GM18870 (cell line): ENCODE data around the gene ZDHHC11B.
"Not testable (repeated sequence)": the region's sequence is repeated elsewhere in the genome, so short reads cannot be mapped to it uniquely, and the experiment has no call there.

Source experiments
- ATAC-seq: cut with Tn5 transposase; IDR thresholded peaks from one replicate; pipeline ENCODE4 v1.9.1; 2021; ENCODE audit warnings: moderate library complexity; ENCODE audit not compliant: unreplicated experiment

The ZDHHC11B gene

DNA sequence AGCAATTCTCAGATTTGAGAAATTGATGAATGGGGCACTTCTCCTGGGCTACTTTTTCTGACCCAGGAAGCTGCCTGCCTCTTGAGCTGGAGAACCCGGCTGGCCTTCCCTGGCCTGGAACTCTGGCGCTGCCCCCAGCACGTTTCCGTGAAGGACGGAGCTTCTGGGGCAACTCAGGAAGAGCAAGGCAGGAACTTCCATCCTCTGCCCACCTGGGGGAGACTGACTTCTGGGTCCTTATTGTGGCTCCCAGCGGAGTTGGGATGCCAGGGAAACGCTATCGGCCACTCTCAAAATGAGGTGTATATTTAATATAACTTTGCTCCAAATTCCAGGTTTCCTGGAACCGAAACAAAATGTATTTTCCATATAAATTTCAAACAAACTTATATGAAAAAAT, 57.4 kb downstream of the ZDHHC11B start:
- not testable (repeated sequence) for ATAC-seq

DNA sequence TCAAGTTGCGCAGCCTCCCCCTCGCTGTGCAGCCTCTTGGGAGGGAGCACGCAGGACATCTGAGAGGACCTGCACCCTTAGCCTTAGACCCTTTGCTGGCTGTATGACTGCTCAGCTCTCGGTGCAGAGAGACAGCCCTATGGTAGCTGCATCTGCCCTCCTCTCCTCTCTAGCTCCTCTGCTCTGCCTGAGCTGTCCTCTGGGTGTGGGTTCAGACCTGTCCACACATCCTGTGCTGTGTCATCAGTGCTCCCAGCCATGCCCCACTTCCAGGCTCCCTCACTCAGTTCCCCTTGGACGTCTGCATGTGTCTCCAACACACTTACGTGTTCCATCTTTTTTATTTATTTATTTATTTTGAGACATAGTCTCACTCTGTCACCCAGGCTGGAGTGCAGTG, 60.7 kb downstream of the ZDHHC11B start:
- ATAC-seq: not testable (repeated sequence)

DNA sequence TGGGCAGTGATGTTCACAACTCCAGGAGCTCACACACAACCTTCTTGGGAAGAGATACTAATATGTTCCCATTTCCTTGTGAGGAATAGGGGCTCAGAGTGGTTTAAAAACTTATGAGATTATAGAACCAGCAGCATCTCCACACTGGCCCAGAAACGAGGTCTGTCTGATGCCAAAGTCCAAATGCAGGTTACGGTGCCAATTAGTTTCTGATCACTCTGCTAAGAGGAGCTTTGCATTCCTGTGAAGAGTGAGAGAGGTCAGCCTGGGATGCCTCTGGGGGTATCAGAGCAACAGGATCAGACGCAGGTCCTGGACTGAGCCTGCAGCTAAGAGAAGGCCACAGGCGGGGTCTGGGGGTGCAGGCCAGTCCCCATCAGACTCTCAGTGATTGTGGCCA, 61.2 kb downstream of the ZDHHC11B start:
- ATAC-seq: not testable (repeated sequence)

DNA sequence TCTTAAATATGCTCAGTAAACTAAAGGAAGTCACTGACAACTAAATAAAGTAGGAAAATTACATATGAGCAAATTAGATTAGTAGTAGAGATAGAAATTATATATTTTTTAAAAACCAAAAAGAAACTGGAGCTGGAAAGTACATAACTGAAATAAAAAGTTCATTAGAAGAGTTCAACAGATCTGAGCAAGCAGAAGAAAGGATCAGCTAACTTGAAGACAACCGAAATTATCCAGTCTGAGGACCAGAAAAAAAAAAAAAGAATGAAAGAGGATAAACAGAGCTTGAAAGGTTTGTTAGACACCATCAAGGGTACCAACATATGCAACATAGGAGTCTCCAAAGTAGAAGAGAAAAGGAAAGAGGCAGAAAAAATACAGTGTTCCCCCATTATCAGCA, 65.2 kb downstream of the ZDHHC11B start:
- ATAC-seq: not testable (repeated sequence)

DNA sequence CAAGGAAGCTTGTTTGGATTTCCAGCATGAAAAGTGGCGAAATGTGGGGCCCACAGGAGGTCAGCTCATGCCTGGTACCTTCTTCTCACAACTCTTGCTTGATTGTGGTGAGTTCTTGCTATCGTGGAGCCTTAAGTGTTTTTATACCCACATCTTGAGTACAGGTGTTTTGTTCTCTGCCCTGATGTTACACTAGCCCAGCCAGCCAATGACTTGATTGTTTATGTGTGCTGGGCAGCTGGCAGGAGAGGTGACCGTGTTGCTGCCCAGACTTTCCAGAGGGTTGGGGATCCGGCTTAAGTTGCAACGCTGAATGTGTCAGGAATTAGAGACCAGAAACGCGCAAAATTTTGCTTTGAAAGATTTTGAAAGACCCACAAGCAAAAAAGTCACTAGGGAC, 67.4 kb downstream of the ZDHHC11B start:
- ATAC-seq: no peak

DNA sequence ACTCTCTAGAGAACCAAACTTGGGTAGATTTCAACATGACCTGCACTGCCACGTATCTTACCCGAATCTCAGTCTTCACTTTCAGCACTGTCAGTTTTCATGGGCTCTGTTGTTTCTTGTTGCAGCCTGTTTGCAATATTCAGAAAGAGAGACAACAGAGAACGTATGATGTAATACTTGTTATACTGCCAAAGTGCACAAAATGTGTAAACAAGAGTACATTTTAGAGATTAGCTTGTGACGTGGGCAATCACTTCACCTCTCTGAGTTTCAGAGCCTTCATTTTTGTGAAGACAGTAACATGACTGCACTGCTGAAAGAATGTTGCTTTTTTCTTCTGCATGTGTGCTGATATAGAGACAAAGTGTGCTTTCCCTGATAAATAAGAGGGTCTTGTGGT, 67.8 kb downstream of the ZDHHC11B start:
- not testable (repeated sequence) for ATAC-seq

DNA sequence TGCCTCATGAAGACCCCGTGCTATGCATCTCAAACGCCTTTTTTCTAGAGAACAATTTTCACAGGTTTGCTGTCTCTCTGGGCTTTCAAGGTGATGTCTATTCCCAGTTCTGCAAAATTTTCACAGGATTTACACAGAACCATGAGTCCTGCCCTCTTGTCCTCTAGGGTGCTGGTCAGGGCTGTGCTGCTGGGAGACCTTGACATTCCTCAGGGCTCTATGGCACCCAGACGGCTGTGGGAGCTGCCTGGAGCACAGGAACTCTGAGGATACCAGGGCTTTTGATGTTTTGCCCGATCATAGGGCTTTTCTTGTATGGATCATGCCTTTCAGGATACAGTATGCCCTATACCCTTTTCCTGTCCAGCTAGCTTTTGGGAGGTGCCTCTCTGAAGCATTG, 68.9 kb downstream of the ZDHHC11B start:
- not testable (repeated sequence) for ATAC-seq

DNA sequence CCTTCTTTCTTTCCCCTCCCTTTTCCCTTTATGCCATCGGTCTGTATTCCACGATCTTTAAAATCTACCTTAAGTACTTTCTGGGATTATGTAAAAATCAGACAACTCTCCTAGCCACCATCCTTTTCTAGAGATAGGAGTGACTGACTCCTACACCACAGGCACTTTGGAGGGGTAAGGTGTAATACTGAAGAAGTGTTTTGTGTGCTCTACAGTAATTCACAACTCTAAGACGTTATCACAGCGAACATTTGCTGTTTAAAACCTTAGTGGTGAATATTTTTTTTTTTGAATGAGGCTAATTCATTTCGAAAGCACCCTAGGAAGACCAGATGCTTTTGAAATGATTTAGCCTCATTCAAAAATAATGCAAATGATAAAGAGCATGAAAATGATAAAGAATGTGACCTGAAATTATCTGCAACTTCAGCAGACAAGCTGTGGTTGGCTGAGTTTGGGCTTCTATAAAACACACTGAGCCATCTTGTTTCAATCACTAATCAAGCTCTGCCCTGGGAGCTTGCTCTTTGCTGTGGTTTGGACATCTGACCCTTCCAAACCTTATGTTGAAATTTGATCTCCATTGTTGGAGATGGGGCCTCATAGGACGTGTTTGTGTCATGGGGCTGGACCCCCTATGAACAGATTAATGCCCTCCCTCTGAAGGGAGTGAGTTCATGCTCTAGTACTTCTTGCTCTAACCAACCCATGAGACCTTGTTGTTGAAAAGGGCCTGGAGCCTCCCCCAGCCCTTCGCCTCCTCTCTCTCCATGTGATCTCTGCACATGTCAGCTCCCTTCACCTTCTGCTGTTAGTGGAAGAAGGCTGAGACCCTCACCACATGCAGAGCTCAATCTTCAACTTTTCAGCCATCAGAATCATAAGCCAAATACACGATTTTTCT, 70.1 kb downstream of the ZDHHC11B start:
- not testable (repeated sequence) for ATAC-seq

DNA sequence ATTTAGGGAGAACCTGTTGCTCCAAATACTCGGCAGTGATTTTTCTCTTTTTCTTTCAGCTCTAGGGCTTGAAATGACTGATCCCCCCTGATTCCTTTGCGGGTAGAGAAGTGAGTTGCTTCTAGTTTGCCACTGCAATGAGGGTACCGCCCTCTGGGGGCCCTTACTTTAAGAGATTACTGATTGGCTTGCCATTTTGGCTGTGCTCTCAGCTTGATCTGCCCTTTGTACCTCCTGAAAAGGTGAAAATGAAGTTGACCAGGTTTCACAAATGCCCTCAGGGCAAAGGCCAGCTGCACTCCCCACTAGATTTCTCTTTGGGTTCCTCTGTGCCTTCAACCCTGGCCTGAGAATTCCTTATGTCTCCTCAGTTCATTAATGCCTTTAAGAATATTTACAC, 70.8 kb downstream of the ZDHHC11B start:
- ATAC-seq: not testable (repeated sequence)

DNA sequence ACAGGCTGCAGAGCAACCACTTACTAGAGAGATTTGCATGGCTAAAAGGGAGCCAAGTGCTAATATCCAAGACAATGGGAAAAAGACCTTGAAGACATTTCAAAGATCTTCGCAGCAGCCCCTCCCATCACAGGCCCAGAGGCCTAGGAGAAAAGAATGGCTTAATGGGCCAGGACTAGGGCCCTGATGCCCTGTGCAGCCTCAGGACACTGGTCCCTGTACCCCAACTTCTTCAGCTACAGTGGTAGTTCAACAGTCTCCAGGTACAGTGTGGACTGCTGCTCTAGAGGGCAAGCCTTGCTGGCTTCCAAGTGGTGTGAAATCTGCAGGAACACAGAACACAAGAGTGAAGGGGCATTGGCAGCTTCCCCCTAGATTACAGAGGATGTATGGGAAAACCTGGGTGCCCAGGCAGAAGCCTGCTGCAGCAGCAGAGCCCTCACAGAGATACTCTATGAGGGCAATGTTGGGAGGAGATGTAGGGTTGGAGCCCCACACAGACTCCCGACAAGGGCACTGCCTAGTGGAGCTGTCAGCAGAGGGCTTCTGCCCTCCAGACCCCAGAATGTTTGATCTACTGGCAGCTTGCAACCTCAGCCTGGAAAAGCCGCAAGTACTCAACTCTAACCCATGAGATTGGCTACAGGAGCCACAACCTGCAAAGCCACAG, 75.5 kb downstream of the ZDHHC11B start:
- not testable (repeated sequence) for ATAC-seq

DNA sequence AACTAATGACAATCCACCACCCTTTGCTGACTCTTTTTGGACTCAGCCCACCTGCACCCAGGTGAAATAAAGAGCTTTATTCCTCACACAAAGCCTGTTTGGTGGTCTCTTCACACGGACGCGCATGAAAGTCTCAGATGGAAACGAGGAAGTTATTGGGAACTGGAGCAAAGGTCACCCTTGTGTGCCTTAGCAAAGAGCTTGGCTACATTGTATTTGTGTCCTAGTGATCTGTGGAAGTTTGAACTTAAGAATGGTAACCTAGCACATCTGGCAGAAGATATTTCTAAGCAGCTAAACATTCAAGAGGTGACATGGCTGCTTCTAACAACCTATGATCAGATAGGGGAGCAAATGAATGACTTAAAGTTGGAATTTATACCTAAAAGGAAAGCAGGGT, 76.2 kb downstream of the ZDHHC11B start:
- not testable (repeated sequence) for ATAC-seq

DNA sequence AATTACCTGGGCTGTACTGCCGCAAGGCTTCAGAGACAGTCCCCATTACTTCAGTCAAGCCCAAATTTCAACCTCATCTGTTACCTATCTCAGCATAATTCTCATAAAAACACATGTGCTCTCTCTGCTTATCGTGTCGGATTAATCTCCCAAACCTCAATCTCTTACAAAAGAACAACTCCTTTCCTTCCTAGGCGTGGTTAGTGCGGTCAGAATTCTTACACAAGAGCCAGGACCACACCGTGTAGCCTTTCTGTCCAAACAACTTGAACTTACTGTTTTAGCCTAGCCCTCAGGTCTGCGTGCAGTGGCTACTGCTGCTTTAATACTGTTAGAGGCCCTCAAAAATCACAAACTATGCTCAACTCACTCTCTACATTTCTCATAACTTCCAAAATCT, 78.4 kb downstream of the ZDHHC11B start:
- ATAC-seq: not testable (repeated sequence)

DNA sequence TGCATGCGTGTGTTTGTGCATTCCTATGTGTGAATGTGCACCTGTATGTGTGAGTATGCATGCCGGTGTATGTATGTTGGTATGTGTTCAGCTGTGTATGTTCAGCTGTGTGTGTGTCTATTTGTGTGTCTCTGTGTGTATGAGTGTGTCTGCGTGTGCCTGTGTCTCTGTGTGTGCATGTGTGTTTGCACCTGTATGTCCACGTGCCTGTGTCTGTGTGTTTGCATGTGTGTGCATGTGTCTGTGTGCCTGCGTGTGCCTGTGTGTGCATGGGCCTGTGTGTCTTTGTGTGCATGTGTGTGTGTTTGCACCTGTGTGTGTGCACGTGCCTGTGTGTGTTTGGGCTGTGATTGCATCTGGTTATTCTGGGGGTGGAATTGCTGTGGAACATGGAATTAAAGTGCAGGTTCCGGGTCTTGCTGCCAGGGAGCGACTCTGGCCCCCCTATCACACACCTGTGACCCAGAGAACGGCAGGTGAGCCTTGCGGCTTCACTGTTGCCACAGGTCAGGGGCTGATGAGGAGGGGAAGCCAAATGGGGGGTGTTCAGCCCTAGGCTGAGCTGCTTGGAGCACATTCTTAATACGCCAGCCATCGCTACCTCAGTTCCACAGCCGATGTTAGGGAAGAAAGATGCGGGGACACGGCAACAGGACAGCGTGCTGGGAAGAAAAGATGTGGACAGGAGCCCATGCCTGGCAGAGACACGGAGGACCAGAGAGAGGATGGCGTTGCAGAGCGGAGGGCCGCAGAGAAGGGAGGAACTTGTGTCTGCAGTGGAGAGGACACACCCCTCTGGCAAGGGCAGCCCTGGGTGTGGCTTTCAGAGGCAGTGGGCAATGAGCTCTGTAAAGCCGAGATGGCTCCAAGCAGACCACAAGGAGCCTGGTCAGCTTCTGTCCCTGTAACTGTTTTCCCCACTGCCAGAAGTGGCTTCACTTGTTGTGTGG, 87.5 kb downstream of the ZDHHC11B start:
- ATAC-seq: not testable (repeated sequence)

DNA sequence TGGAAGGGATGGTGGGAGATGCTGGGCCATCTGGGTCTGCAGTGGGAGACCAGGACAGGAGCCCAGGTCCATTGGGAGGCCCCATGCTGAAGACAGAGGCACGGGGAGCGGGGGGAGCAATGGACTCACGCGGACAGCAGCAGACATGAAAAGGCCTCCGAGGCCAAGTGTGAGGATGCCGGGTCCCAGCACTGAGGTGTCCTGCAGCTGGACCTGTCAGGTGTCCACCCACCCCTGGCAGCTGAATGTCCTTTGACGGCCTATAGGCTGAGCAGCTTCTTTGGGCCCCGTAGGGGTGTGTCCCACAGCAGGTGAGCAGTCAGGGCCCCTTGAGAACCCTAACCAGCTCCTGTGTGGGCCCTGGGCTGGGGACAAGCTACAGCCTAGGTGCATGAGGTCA, 88.3 kb downstream of the ZDHHC11B start:
- not testable (repeated sequence) for ATAC-seq

DNA sequence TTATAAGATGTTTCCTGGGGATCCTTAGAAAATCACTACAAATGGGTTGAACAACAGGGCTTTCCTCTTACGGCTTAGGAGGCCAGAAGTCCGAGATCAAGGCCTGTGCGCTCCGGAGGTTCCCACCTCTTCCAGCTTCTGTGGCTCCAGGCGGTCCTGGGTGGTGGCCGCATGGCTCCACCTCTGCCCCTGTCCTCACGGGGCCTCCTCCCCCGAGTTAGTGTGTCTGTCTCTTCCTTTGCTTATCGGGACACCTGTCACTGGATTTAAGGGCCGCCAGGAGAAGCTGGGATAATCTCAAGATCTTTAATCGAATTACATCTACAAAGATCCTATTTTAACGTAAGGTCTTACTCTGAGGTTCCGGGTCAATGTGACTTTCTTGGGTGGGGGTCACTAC, 89.1 kb downstream of the ZDHHC11B start:
- not testable (repeated sequence) for ATAC-seq

DNA sequence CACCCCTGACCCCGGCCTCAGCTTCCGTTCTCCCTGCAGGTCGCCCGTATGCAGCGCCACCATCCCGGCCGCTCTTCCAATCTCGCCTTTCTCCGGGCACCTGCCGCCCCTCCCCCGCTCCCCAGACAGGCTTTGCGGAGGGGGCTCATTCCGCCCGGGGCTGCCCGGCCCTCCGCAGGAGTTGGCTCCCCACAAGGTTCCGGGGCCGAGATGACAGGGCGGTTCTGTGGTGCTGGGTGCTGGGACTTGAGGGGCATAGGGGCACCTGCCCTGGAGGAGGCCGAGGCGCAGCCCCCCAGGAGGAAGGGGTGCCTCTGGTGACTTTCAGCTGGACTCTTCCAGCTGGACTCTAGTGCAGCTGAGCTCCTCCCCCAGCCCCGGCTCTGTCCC, 90.5 kb downstream of the ZDHHC11B start:
- not testable (repeated sequence) for ATAC-seq

DNA sequence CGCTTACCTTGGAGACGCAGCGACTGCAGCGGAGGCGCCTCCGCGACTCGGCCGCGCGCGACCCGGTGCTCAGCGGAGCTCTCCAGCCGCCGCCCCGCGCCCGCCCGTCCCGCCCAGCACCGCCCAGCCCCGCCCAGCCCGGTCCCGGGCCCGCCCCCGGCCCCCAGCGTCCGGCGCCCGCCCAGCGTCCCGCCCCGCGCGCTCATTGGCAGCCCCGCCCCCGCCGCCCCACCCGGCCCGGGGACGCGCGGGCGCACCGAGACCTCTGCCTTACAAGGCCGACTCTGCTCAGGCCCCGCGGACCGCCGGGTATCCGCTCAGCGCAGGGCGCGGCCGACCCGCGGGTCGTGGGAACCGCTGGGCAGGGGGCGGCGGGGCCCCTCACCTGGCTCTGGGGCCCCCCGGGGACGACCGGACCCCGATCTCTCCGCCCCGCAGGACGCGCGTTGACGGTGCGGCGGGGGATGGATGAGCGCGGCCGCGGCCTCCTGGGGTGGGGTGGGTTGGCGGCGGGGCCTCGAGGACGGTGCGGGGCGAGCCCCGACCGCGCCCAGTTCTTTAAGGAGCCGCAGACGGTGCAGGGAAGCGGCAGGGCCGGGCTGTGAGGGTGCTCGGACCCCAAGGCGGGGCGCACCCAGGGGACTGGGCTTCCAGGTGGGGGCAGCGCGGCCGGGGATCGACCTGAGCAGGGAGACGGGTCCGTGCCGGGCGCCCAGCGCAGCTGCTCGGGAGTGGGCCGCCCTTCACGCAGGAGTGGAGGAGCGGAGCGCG, 91.1 kb downstream of the ZDHHC11B start, which contains the start of gene TPPP:
Gene TPPP (minus strand): TSS at position 82 of the 771 bp plus-strand sequence. CDS start 15,292 bp downstream, outside the sequence.
- not testable (repeated sequence) for ATAC-seq

DNA sequence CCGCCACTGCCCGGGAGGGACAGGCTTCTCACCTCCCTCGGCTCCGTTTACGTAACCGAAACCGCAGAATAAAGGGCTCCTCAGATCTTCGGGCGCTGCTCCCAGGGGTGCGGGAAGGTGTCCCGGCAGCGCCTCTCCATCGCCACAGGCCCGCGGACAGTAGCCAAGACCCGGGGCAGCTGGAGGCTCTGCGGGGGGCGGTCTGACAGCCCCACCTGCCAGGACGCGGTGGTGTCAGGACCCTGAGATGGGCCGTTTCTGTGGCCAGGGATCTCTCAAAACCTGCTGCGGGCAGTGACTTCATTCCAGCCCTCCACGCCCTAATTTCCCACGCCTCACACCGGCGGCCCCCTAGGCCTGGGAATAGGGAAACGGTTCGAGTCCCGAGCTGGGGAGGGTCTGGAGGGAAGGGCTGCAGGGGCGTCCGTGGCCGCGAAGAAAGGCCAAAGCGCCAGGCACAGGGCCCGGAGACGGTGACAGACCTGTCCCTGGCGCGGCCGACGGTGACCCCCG, 91.9 kb downstream of the ZDHHC11B start:
- not testable (repeated sequence) for ATAC-seq

DNA sequence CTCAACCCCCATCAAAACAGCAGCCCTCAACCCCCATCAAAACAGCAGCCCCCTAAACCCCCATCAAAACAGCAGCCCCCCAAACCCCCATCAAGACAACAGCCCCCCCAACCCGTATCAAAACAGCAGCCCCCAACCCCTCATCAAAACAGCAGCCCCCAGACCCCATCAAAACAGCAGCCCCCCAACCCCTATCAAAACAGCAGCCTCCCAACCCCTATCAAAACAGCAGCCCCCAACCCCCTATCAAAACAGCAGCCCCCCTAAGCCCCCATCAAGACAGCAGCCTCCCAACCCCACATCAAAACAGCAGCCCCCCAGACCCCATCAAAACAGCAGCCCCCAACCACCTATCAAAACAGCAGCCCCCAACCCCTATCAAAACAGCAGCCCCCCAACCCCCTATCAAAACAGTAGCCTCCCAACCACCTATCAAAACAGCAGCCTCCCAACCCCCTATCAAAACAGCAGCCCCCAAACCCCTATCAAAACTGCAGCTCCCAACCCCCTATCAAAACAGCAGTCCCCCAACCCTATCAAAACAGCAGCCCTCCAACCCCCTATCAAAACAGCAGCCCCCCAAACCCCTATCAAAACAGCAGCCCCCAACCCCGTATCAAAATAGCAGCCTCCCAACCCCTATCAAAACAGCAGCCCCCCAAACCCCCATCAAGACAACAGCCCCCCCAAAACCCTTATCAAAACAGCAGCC, 92.6 kb downstream of the ZDHHC11B start:
- no peak for ATAC-seq
